Gastroesophageal sphincter (tissue), 4 donors: ENCODE results near the gene PPP2R5C. TPM values are rescaled to one million over a fixed set of nuclear protein-coding genes. Genes with fewer than 3 reads are reported as not detected.
A peak's percentile ranks its signal among the peaks of the same experiment; 100 is the strongest.

ENCODE experiments used
- ATAC-seq: fragments of 150-250 bp; one replicate; pipeline ENCODE4 v1.9.1; 2016; ENCODE audit warnings: mild to moderate bottlenecking, moderate library complexity
- H3K27ac ChIP-seq, 4 donors: fragments of 200-600 bp; sonication (generic) in 3 of 4; 1 replicate in 3 of 4; 2 replicates in 1 of 4; pipeline ENCODE4 v1.5.1; 2016 to 2019
- H3K27me3 ChIP-seq: fragments of 200-600 bp; sonication (generic); one replicate; pipeline ENCODE4 v1.5.1; 2019
- H3K36me3 ChIP-seq, 2 donors: fragments of 200-600 bp; sonication (generic); one replicate each; pipeline ENCODE4 v1.5.1; 2019; ENCODE audit warnings: control low read depth in 1 of 2
- H3K4me1 ChIP-seq, 3 donors: fragments of 200-600 bp; sonication (generic); 1 replicate in 2 of 3; 2 replicates in 1 of 3; pipeline ENCODE4 v1.5.1; 2016 to 2019; ENCODE audit warnings: control low read depth in 2 of 3
- H3K4me3 ChIP-seq, 2 donors: fragments of 200-600 bp; sonication (generic); one replicate each; pipeline ENCODE4 v1.5.1; 2019; ENCODE audit warnings: mild to moderate bottlenecking in 1 of 2, moderate library complexity in 1 of 2
- H3K9me3 ChIP-seq, 3 donors: fragments of 200-600 bp; sonication (generic); one replicate each; pipeline ENCODE4 v1.5.1; 2017 to 2019; ENCODE audit warnings: control low read depth in 2 of 3
- EP300 ChIP-seq: sonication (generic); formaldehyde crosslinking; IDR thresholded peaks from one replicate; pipeline ENCODE4 v1.6.1; 2017; ENCODE audit warnings: antibody characterized with exemption, mild to moderate bottlenecking
- POLR2A ChIP-seq, 2 donors: fragments of 450-650 bp; IDR thresholded peaks; one replicate each; pipeline ENCODE4 v1.6.1; 2017; ENCODE audit warnings: antibody characterized with exemption in 2 of 2, mild to moderate bottlenecking in 2 of 2, moderate library complexity in 1 of 2
- POLR2AphosphoS5 ChIP-seq: sonication (generic); formaldehyde crosslinking; IDR thresholded peaks from one replicate; pipeline ENCODE4 v1.6.1; 2017; ENCODE audit warnings: antibody characterized with exemption
- WGBS, 2 donors: methylation state at CpG; one replicate each; pipeline ENCODE4 v1.1.5; 2018; ENCODE audit warnings: low coverage in 1 of 2; 5-methylcytosine and 5-hydroxymethylcytosine counted together
- total RNA-seq, 4 donors: library from RNA; depleted of rRNA; stranded (reverse); fragments of >200 nt; gene quantifications; one replicate each; pipeline ENCODE4 v1.1.0, GENCODE V29; 2016
- TF ChIP-seq, protein P1 (sequence below), 4 experiments: fragments of 200-600 bp in 2 of 4; fragments of 450-650 bp in 2 of 4; sonication (generic) in 1 of 4; IDR thresholded peaks; one replicate each; pipeline ENCODE4 v1.5.1; 2017 to 2019; ENCODE audit warnings: antibody characterized with exemption in 4 of 4, mild to moderate bottlenecking in 2 of 4, moderate library complexity in 2 of 4

Gene PPP2R5C
- total RNA-seq, 4 donors from 2014 or later: 123 to 199 (median 131) TPM

DNA sequence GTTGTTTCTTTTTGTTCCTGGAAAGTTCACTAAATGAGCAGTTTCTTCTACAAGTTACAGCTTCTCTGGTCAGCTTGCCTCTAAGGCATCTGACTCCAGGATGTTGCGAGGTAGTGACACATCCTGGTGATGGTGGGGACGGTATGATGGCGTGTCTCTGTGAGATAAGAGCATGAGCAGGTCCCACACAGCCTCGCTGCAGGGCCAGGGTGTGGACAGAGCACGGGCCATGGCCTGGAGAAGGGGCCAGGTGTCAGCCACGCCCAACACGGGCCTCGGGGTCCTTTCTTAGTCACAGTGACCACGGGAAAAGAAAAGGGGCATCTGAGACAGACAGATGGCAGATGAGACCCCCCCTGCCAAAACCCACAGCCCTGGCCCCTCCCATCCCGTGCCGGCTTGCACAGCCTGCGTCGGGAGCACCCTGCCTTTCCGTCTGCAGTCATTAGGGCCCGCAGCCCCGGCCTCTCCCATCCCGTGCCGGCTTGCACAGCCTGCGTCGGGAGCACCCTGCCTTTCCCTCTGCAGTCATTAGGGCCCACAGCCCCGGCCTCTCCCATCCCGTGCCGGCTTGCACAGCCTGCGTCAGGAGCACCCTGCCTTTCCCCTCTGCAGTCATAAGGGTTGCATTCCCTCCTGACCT, 123.5 kb downstream of the PPP2R5C start:
- Histone ChIP-seq H3K4me3 (no peak overlapping the region), H3K4me1 (peaks cover 0 to 1% (median 0%) of the 10 kb centered on the region in 3 donors), H3K36me3 (peaks cover 0 to 80% of the 10 kb centered on the region in 2 donors), H3K27me3 (no peaks in the 10 kb centered on the region), H3K9me3 (no peaks in the 10 kb centered on the region), H3K27ac (no peak overlapping the region)
- no peak for ATAC-seq
- 92 to 94% methylated on average over 15 to 18 of the region's 24 CpGs for WGBS, 2 donors
- TF ChIP-seq POLR2AphosphoS5 (no peak), EP300 (no peak), POLR2A (IDR thresholded peaks at IDR 0.05) (no peak)
- TF ChIP-seq, protein P1, sequence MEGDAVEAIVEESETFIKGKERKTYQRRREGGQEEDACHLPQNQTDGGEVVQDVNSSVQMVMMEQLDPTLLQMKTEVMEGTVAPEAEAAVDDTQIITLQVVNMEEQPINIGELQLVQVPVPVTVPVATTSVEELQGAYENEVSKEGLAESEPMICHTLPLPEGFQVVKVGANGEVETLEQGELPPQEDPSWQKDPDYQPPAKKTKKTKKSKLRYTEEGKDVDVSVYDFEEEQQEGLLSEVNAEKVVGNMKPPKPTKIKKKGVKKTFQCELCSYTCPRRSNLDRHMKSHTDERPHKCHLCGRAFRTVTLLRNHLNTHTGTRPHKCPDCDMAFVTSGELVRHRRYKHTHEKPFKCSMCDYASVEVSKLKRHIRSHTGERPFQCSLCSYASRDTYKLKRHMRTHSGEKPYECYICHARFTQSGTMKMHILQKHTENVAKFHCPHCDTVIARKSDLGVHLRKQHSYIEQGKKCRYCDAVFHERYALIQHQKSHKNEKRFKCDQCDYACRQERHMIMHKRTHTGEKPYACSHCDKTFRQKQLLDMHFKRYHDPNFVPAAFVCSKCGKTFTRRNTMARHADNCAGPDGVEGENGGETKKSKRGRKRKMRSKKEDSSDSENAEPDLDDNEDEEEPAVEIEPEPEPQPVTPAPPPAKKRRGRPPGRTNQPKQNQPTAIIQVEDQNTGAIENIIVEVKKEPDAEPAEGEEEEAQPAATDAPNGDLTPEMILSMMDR (IDR thresholded peaks at IDR 0.05): no peak

DNA sequence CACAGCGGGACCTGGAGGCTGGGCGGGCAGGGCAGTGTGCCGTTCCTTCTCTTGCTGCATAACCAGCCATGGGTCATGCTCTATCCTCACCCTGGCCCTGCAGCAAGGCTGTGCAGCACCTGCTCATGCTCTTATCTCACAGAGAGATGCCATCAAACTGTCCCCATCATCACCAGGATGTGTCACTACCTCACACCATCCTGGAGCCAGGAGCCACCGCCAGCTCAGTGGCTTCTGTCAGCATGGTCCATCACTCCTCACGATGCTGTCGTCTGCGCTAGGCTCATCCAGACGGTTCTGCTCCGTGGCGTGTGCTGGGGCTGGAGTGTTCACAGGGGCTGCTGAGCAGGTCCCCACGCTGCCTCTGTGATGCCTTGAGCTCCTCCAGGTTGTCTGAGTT, 125.7 kb downstream of the PPP2R5C start:
- Histone ChIP-seq H3K27me3 (no peaks in the 10 kb centered on the region), H3K4me1 (no peaks in the 10 kb centered on the region), H3K36me3 (peaks cover 0 to 91% of the 10 kb centered on the region in 2 donors), H3K27ac (no peak overlapping the region), H3K9me3 (no peaks in the 10 kb centered on the region), H3K4me3 (no peak overlapping the region)
- TF ChIP-seq POLR2AphosphoS5: no peak
- TF ChIP-seq EP300: no peak
- TF ChIP-seq POLR2A (IDR thresholded peaks at IDR 0.05): no peak
- TF ChIP-seq, protein P1 (IDR thresholded peaks at IDR 0.05): no peak
- no CpG with 5 or more reads among the region's 11 CpGs for WGBS, 2 donors
- no peak for ATAC-seq

DNA sequence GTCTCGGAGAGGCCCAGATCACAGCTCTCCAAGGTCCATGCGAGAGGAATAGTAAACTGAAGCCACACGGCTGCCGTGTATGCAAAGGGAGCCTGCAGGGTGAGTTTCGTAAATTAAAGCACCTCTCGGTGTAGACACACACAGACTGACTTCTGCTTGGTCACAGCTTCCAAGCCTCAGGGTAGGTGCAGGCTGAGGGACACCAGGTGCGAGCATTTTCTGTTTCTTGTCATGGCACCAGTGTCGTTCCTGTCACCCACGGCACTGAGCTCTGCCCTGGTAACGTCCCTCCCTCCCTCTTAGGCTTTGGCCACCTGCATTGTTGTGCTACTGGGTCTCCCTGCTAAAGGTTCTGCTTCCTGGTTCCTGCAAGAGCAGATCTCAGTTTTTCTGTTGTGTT, 126.7 kb downstream of the PPP2R5C start:
- Histone ChIP-seq H3K36me3 (peaks cover 0 to 91% of the 10 kb centered on the region in 2 donors), H3K9me3 (no peaks in the 10 kb centered on the region), H3K27ac (no peak overlapping the region), H3K4me1 (no peaks in the 10 kb centered on the region), H3K4me3 (no peak overlapping the region), H3K27me3 (no peaks in the 10 kb centered on the region)
- 81 to 82% methylated on average over 4 of the region's 10 CpGs for WGBS, 2 donors
- TF ChIP-seq POLR2A (IDR thresholded peaks at IDR 0.05): no peak
- no peak for ATAC-seq

DNA sequence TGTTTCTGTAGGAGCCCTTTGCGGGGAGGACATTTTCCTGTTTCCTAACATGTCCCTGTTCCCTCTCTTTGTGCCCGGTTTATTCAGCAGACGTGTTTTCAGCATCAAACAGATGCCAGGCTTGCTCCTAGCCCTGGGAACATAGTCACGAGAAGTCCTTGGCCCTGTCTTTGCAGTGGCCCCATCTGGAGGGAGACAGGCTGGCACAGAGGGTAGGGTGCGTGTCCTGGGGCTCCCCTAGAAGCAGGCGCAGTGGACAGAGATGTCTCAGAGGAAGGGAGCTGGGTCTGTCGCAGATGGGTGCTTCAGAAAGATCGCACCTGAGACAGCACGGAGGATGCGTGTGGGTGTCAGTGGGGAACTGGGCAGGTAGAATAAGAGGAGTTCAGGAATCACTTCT, 127.9 kb downstream of the PPP2R5C start:
- no peak overlapping the region for H3K4me3 ChIP-seq
- ATAC-seq: no peak
- no peaks in the 10 kb centered on the region for H3K27me3 ChIP-seq
- no peaks in the 10 kb centered on the region for H3K4me1 ChIP-seq
- TF ChIP-seq, protein P1 (IDR thresholded peaks at IDR 0.05): no peak
- no peak for TF ChIP-seq POLR2A (IDR thresholded peaks at IDR 0.05)
- no peak for TF ChIP-seq POLR2AphosphoS5
- WGBS, 2 donors: 90% methylated on average over 9 of the region's 10 CpGs; no CpG with 5 or more reads in 1 of the 2 donors
- no peak overlapping the region for H3K27ac ChIP-seq
- no peaks in the 10 kb centered on the region for H3K9me3 ChIP-seq
- H3K36me3 ChIP-seq: peaks cover 0 to 91% of the 10 kb centered on the region in 2 donors

DNA sequence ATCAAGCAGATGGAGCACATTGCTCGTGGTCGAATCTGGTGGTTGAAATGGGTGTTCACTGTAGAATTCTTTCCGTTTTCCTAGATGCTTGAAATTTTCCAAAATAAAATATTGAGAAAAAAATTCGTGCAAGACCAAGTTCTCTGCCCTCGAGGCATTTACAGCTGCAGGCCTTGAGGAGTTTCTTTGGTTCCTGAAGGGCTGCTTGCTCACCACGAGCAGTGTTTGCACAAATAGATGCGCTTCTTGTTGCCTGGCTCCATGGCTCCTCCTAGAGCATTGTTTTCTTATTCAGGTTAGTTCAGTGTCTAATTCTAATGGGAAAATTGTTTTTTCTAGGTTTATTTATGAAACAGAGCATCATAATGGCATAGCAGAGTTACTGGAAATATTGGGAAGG, 128.4 kb downstream of the PPP2R5C start:
- no peak for ATAC-seq
- Histone ChIP-seq H3K4me3 (no peak overlapping the region), H3K27ac (no peak overlapping the region), H3K36me3 (peaks cover 0 to 91% of the 10 kb centered on the region in 2 donors), H3K9me3 (no peaks in the 10 kb centered on the region), H3K27me3 (no peaks in the 10 kb centered on the region), H3K4me1 (no peaks in the 10 kb centered on the region)
- TF ChIP-seq, protein P1 (IDR thresholded peaks at IDR 0.05): peak in 1 of 4 experiments; percentile 33
- no peak for TF ChIP-seq POLR2A (IDR thresholded peaks at IDR 0.05)
- whole genome bisulfite sequencing, 2 donors: 67 to 72% methylated on average over 5 to 7 of the region's 7 CpGs
